ENCODE data around the gene SCGB2A2.

The SCGB2A2 gene

GRCh38 chr11:62269654-62270278, at the start of gene SCGB2A2:
Gene SCGB2A2 (plus strand): TSS chr11:62270158. CDS start chr11:62270217, 59 bp downstream.
- DNase-seq (ENCODE audit: low read depth, low spot score) = no peak
- ChIA-PET POLR2A (no interaction called here), CTCF (no interaction called here)
- TF ChIP-seq, protein P1, sequence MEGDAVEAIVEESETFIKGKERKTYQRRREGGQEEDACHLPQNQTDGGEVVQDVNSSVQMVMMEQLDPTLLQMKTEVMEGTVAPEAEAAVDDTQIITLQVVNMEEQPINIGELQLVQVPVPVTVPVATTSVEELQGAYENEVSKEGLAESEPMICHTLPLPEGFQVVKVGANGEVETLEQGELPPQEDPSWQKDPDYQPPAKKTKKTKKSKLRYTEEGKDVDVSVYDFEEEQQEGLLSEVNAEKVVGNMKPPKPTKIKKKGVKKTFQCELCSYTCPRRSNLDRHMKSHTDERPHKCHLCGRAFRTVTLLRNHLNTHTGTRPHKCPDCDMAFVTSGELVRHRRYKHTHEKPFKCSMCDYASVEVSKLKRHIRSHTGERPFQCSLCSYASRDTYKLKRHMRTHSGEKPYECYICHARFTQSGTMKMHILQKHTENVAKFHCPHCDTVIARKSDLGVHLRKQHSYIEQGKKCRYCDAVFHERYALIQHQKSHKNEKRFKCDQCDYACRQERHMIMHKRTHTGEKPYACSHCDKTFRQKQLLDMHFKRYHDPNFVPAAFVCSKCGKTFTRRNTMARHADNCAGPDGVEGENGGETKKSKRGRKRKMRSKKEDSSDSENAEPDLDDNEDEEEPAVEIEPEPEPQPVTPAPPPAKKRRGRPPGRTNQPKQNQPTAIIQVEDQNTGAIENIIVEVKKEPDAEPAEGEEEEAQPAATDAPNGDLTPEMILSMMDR (IDR thresholded peaks at IDR 0.05; ENCODE audit: insufficient read depth, low read length, missing control alignments) = no peak
- H3K4me3 ChIP-seq (ENCODE audit: low read depth, low read length) = no peak within 1 kb of the TSS

GRCh38 chr11:62221498-62221897, 48.5 kb upstream of the SCGB2A2 start:
- TF ChIP-seq, protein P1 (IDR thresholded peaks at IDR 0.05; ENCODE audit: insufficient read depth, low read length, missing control alignments) = no peak
- CTCF ChIA-PET = interaction anchor here (1.9 kb wide), 1 partner anchor 89 kb away, joined by 9 read pairs; no protein-coding TSS in a partner anchor
- POLR2A ChIA-PET = no interaction called here

DNA sequence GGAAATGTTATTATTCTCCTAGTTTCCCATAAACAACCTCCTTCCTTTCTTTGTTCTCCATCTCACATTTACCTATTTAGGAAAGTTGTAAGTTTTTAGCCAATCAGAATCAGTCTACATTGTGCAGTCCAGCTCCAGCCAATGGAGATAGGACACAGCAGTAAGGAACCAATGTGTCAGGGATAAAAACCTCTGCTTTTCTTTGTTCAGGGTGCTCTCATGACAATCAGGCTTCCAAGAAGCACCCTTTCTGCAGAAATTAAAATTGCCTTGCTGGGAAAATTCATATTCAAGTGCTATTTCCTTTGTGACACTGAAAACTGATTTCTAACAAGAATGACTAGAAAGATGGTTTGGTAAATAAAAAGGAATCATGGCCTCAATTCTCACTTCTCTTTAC, 46.9 kb upstream of the SCGB2A2 start:
- POLR2A ChIA-PET = no interaction called here
- no peak for DNase-seq (ENCODE audit: low read depth, low spot score)
- CTCF ChIA-PET = interaction anchor here (1.9 kb wide), 1 partner anchor 88 kb away, joined by 9 read pairs; no protein-coding TSS in a partner anchor

More at GRCh38 chr11:62221498-62221897, 48.5 kb upstream of the SCGB2A2 start:
- no peak overlapping the region for H3K4me3 ChIP-seq (ENCODE audit: low read depth, low read length)
- DNase-seq (ENCODE audit: low read depth, low spot score) = no peak

GRCh38 chr11:62233730-62234129, 36.2 kb upstream of the SCGB2A2 start:
- no peak overlapping the region for H3K4me3 ChIP-seq (ENCODE audit: low read depth, low read length)
- DNase-seq (ENCODE audit: low read depth, low spot score) = no peak
- POLR2A ChIA-PET = no interaction called here
- CTCF ChIA-PET = interaction anchor here (0.7 to 1.6 kb wide), 2 partner anchors 62 to 144 kb away, joined by 3 read pairs; no protein-coding TSS in a partner anchor
- TF ChIP-seq, protein P1 (IDR thresholded peaks at IDR 0.05; ENCODE audit: insufficient read depth, low read length, missing control alignments) = no peak

More for the DNA sequence above, 46.9 kb upstream of the SCGB2A2 start:
- TF ChIP-seq, protein P1 (IDR thresholded peaks at IDR 0.05; ENCODE audit: insufficient read depth, low read length, missing control alignments) = no peak
- no peak overlapping the region for H3K4me3 ChIP-seq (ENCODE audit: low read depth, low read length)

- TF ChIP-seq, protein P1 (IDR thresholded peaks at IDR 0.05; ENCODE audit: insufficient read depth, low read length, missing control alignments) = no peak
- ChIA-PET CTCF (interaction anchor here (1.3 kb wide), 1 partner anchor 75 kb away, joined by 5 read pairs; no protein-coding TSS in a partner anchor), POLR2A (no interaction called here)
- DNase-seq (ENCODE audit: low read depth, low spot score) = no peak
- H3K4me3 ChIP-seq (ENCODE audit: low read depth, low read length) = no peak overlapping the region
Measured at GRCh38 chr11:62236187-62236586, 33.8 kb upstream of the SCGB2A2 start.

DNA sequence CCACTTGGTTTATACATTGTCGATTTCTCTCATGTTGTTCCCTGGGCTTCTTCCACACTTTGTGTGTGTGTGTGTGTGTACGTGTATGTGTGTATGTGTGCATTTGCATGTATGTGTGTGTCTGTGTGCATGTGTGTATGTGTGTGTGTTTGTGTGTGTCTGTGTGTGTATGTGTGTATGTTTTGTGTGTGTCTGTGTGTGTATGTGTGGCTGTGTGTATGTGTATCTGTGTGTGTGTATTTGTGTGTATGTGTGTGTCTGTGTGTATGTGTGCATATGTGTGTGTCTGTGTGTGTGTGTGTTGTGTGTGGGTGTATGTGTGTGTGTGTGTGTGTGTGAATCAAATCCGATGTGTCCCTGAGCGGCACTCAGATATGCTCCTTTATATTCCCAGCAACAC, 32.5 kb upstream of the SCGB2A2 start:
- CTCF ChIA-PET = no interaction called here
- TF ChIP-seq, protein P1 (IDR thresholded peaks at IDR 0.05; ENCODE audit: insufficient read depth, low read length, missing control alignments) = no peak

More for the DNA sequence above, 32.5 kb upstream of the SCGB2A2 start:
- POLR2A ChIA-PET = no interaction called here
- no peak overlapping the region for H3K4me3 ChIP-seq (ENCODE audit: low read depth, low read length)
- DNase-seq (ENCODE audit: low read depth, low spot score) = no peak
